Sigmoid colon (tissue), 7 donors: ENCODE results near the gene BCAN. TPM values are rescaled to one million over a fixed set of nuclear protein-coding genes. Genes with fewer than 3 reads are reported as not detected.

Experiments used
- DNase-seq: peaks from one replicate; pipeline ENCODE4 v3.0.0-alpha.2; 2019
- H3K27ac ChIP-seq, 4 donors: fragments of 200-600 bp; sonication (generic); one replicate each; pipeline ENCODE4 v1.5.1; 2016 to 2019; ENCODE audit warnings: mild to moderate bottlenecking in 1 of 4
- H3K27me3 ChIP-seq, 3 donors: fragments of 200-600 bp; sonication (generic); one replicate each; pipeline ENCODE4 v1.5.1; 2019; ENCODE audit warnings: mild to moderate bottlenecking in 1 of 3
- H3K36me3 ChIP-seq, 4 donors: fragments of 200-600 bp; sonication (generic); one replicate each; pipeline ENCODE4 v1.5.1; 2016 to 2019
- H3K4me1 ChIP-seq, 4 donors: fragments of 200-600 bp; sonication (generic); one replicate each; pipeline ENCODE4 v1.5.1; 2017 to 2019
- H3K4me3 ChIP-seq, 4 donors: fragments of 200-600 bp; sonication (generic); one replicate each; pipeline ENCODE4 v1.5.1; 2017 to 2019; ENCODE audit warnings: mild to moderate bottlenecking in 2 of 4, moderate library complexity in 1 of 4
- H3K9me3 ChIP-seq, 4 donors: fragments of 200-600 bp in 3 of 4; sonication (generic) in 3 of 4; one replicate each; pipeline versions ENCODE4 v1.5.1 to v1.6.1; 2013 to 2019
- CTCF ChIP-seq, 4 experiments: fragments of 450-650 bp in 3 of 4; fragments of 200-600 bp in 1 of 4; IDR thresholded peaks; one replicate each; pipeline ENCODE4 v1.5.1; 2016 to 2019; ENCODE audit warnings: antibody characterized with exemption in 4 of 4, mild to moderate bottlenecking in 3 of 4, moderate library complexity in 2 of 4
- EP300 ChIP-seq, 4 donors: sonication (generic); formaldehyde crosslinking; IDR thresholded peaks; one replicate each; pipeline ENCODE4 v1.6.1; 2017; ENCODE audit warnings: antibody characterized with exemption in 4 of 4
- POLR2A ChIP-seq, 2 donors: fragments of 450-650 bp; IDR thresholded peaks; one replicate each; pipeline ENCODE4 v1.6.1; 2016; ENCODE audit warnings: antibody characterized with exemption in 2 of 2, mild to moderate bottlenecking in 2 of 2, moderate library complexity in 2 of 2
- POLR2AphosphoS5 ChIP-seq, 4 donors: sonication (generic); formaldehyde crosslinking; IDR thresholded peaks; one replicate each; pipeline ENCODE4 v1.6.1; 2017; ENCODE audit warnings: antibody characterized with exemption in 4 of 4
- WGBS, 2 donors: extraction: QIAGEN DNeasy Blood & Tissue Kit; methylation state at CpG; one replicate each; pipeline ENCODE4 v1.1.7; 2013; 5-methylcytosine and 5-hydroxymethylcytosine counted together
- intact Hi-C: fragments of 100-400 bp; cut with DNase I; formaldehyde crosslinking; loops from one replicate; pipeline ENCODE4 v1.15.1; 2023
- polyA plus RNA-seq, 3 donors: library from polyadenylated mRNA; stranded (reverse); fragments of 200-250 nt; gene quantifications; one replicate each; pipeline ENCODE4 v1.2.3, GENCODE V29; 2013
- total RNA-seq, 4 donors: library from RNA; depleted of rRNA; stranded (reverse); fragments of >200 nt; gene quantifications; one replicate each; pipeline ENCODE4 v1.1.0, GENCODE V29; 2016
- donor health status: healthy with polysubstance abuse.
- donor health status: Bipolar disorder and iron deficiency.
- donor health status: healthy.

Gene BCAN
- total and polyA plus RNA-seq, 7 donors, result 0.12 to 2.9 (median 2.1) TPM; not detected in 3

- Histone ChIP-seq H3K36me3 (no peaks in the 10 kb centered on the region), H3K27me3 (no peaks in the 10 kb centered on the region), H3K27ac (peak overlapping the region; percentile 77 to 86 (median 80)), H3K4me3 (peak overlapping the region in 1 of 4 donors; percentile 5), H3K9me3 (no peaks in the 10 kb centered on the region), H3K4me1 (peaks cover 0 to 99% (median 91%) of the 10 kb centered on the region in 4 donors)
- DNase-seq, result no peak
- TF ChIP-seq CTCF (IDR thresholded peaks at IDR 0.05) (no peak), POLR2A (IDR thresholded peaks at IDR 0.05) (no peak), EP300 (IDR thresholded peaks at IDR 0.05) (no peak), POLR2AphosphoS5 (IDR thresholded peaks at IDR 0.05) (no peak)
- intact Hi-C loops, result no loop called here
- 70% methylated on average over 5 of the region's 5 CpGs for WGBS, 2 donors
Observed at GRCh38 chr1:156664046-156664766, 22.3 kb downstream of the BCAN start.

DNA sequence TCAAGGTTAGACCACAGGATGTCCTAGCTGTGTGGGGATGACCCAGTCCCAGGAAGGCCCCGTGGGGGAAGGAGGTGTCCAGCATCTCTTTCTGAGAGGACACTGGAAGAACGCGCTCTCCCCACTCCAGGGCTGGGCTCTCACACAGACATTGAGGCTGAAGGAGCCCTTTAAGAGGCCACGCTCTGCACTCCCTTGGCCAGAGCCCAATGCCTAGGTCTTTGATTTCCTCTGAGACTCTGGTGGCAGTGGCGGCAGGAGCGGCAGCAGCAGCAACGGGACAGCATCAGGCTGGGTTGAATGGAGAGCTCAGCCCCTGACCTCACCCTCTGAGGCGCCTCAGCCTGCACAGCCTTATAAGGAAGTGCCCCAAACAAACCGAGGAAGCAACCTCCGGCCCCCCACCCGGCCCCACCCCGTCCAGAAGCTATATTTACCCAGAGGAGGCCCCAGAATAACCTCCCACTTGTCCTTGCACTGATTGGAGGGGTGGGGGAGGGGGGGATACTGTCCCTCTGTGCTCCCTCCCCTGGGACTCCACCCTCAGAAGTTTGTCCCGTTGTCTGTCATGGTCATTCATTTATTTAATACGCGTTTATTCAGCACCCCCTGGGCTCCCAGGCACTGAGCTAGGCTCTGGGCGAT, 23.0 kb downstream of the BCAN start:
- H3K27ac ChIP-seq, result peak overlapping the region; percentile 77 to 86 (median 80)
- no peaks in the 10 kb centered on the region for H3K9me3 ChIP-seq
- no peak for DNase-seq
- WGBS, 2 donors, result 14 to 27% methylated on average over 16 of the region's 16 CpGs
- H3K27me3 ChIP-seq, result no peaks in the 10 kb centered on the region
- peak overlapping the region in 1 of 4 donors; percentile 5 for H3K4me3 ChIP-seq
- peaks cover 0 to 99% (median 90%) of the 10 kb centered on the region in 4 donors for H3K4me1 ChIP-seq
- H3K36me3 ChIP-seq, result no peaks in the 10 kb centered on the region
- intact Hi-C loops, result no loop called here
- TF ChIP-seq EP300 (IDR thresholded peaks at IDR 0.05) (no peak), POLR2AphosphoS5 (IDR thresholded peaks at IDR 0.05) (peak in 2 of 4 donors; percentile 5 to 26), POLR2A (IDR thresholded peaks at IDR 0.05) (no peak), CTCF (IDR thresholded peaks at IDR 0.05) (no peak)

GRCh38 chr1:156665539-156665938, 23.6 kb downstream of the BCAN start:
- H3K4me3 ChIP-seq, result no peak overlapping the region
- intact Hi-C loops, result no loop called here
- no peaks in the 10 kb centered on the region for H3K9me3 ChIP-seq
- peak overlapping the region; percentile 77 to 86 (median 80) for H3K27ac ChIP-seq
- no peak for DNase-seq
- peaks cover 0 to 98% (median 87%) of the 10 kb centered on the region in 4 donors for H3K4me1 ChIP-seq
- no peaks in the 10 kb centered on the region for H3K36me3 ChIP-seq
- no peaks in the 10 kb centered on the region for H3K27me3 ChIP-seq
- 51 to 77% methylated on average over 3 of the region's 3 CpGs for WGBS, 2 donors
- TF ChIP-seq CTCF (IDR thresholded peaks at IDR 0.05), result no peak

DNA sequence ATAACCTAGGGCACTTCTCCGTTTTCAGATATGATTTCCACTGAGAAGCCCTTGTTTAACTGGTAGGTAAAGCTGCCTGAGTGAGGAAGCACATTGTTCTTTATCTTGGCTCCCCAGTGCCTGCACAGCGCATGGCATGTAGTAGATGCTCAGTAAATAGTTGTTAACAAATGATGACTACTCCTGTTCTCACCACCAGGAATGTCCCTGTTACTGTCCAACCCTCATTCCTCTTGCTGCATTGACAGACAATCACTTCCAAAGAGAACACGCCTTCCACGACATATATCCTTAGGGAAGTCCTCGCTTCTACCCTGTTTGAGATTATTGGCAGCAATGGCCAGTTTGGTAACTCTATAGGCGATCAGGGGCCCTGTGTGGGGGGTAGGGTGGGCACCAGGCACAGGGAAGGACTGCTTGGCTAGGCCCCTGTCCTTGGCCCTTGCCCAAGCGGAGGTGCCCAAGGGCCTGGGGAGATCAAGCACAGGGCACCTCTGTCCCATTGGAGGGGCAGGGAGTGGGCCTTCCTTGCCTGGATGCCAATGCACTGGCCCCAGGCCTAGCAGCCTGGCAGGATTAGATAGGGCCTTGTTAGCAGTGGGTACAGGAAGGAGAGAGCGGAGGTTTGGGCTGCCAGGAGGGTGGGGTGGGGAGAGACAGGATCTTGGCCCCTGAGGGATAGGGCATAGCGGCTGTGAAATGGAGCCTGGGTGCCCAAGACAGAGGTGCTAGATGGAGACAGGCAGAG, 25.1 kb downstream of the BCAN start:
- intact Hi-C loops, result no loop called here
- DNase-seq, result no peak
- WGBS, 2 donors, result 90% methylated on average over 9 of the region's 9 CpGs

More for the DNA sequence above, 25.1 kb downstream of the BCAN start:
- peaks cover 0 to 83% (median 72%) of the 10 kb centered on the region in 4 donors for H3K4me1 ChIP-seq
- peak overlapping the region; percentile 77 to 86 (median 80) for H3K27ac ChIP-seq
- H3K4me3 ChIP-seq, result no peak overlapping the region
- TF ChIP-seq POLR2A (IDR thresholded peaks at IDR 0.05), result no peak
- TF ChIP-seq POLR2AphosphoS5 (IDR thresholded peaks at IDR 0.05), result no peak
- no peak for TF ChIP-seq CTCF (IDR thresholded peaks at IDR 0.05)
- no peak for TF ChIP-seq EP300 (IDR thresholded peaks at IDR 0.05)
- no peaks in the 10 kb centered on the region for H3K9me3 ChIP-seq
- H3K36me3 ChIP-seq, result no peaks in the 10 kb centered on the region
- no peaks in the 10 kb centered on the region for H3K27me3 ChIP-seq
